PC-3 (cell line): ENCODE results near the gene MAST4.

Source experiments
- CTCF ChIP-seq: fragments of 300-600 bp; sonication (generic); conservative IDR thresholded peaks from 2 replicates; pipeline ENCODE4 v1.5.1; 2017; ENCODE audit warnings: antibody characterized with exemption, low read depth, mild to moderate bottlenecking, low read length
- EZH2 ChIP-seq: fragments of 300-600 bp; sonication (generic); IDR thresholded peaks from one replicate; pipeline ENCODE4 v1.6.1; 2017; ENCODE audit warnings: antibody characterized with exemption, mild to moderate bottlenecking, low read length; ENCODE audit not compliant: unreplicated experiment
- EZH2phosphoT487 ChIP-seq: fragments of 300-600 bp; sonication (generic); IDR thresholded peaks from 2 replicates; pipeline ENCODE4 v1.6.1; 2018; ENCODE audit warnings: mild to moderate bottlenecking, antibody characterized with exemption, low read length, borderline replicate concordance

- TF ChIP-seq EZH2: no peak
- TF ChIP-seq CTCF: no peak
- TF ChIP-seq EZH2phosphoT487: no peak
Observed at GRCh38 chr5:66722686-66723085, 126.5 kb downstream of the MAST4 start.
